GM21390 (cell line): ENCODE measurements around the gene FAM9A.

ENCODE experiments used
- ATAC-seq: cut with Tn5 transposase; IDR thresholded peaks from one replicate; pipeline ENCODE4 v1.9.1; 2021; ENCODE audit not compliant: unreplicated experiment

Gene FAM9A

GRCh38 chrX:8801041-8801599 lies at the start of gene FAM9A:
TSS of gene FAM9A (minus strand) at chrX:8801383. CDS start at chrX:8800171, 1,212 bp downstream.
- no peak for ATAC-seq

GRCh38 chrX:8850478-8850877 lies 49.3 kb upstream of the FAM9A start:
- no peak for ATAC-seq

GRCh38 chrX:8849945-8850344 lies 48.8 kb upstream of the FAM9A start:
- no peak for ATAC-seq

- ATAC-seq = no peak
Measured at GRCh38 chrX:8849458-8849857, 48.3 kb upstream of the FAM9A start.

- no peak for ATAC-seq
Measured at GRCh38 chrX:8848911-8849310, 47.7 kb upstream of the FAM9A start.

- no peak for ATAC-seq
Measured at GRCh38 chrX:8848441-8848840, 47.3 kb upstream of the FAM9A start.

GRCh38 chrX:8847360-8847759 lies 46.2 kb upstream of the FAM9A start:
- no peak for ATAC-seq

GRCh38 chrX:8846266-8846665 lies 45.1 kb upstream of the FAM9A start:
- no peak for ATAC-seq

- ATAC-seq = no peak
Measured at GRCh38 chrX:8845469-8845868, 44.3 kb upstream of the FAM9A start.

GRCh38 chrX:8845060-8845459 lies 43.9 kb upstream of the FAM9A start:
- no peak for ATAC-seq

GRCh38 chrX:8844157-8844556 lies 43.0 kb upstream of the FAM9A start:
- no peak for ATAC-seq

- ATAC-seq = no peak
Measured at GRCh38 chrX:8841911-8842310, 40.7 kb upstream of the FAM9A start.

- no peak for ATAC-seq
Measured at GRCh38 chrX:8834392-8834791, 33.2 kb upstream of the FAM9A start.

GRCh38 chrX:8832582-8833378 lies 31.6 kb upstream of the FAM9A start:
- ATAC-seq = no peak

- ATAC-seq = no peak
Measured at GRCh38 chrX:8823698-8824097, 22.5 kb upstream of the FAM9A start.

- no peak for ATAC-seq
Measured at GRCh38 chrX:8822002-8822401, 20.8 kb upstream of the FAM9A start.

GRCh38 chrX:8820910-8821527 lies 19.8 kb upstream of the FAM9A start:
- no peak for ATAC-seq

GRCh38 chrX:8815460-8816065 lies 14.4 kb upstream of the FAM9A start:
- ATAC-seq = peak; percentile 55

GRCh38 chrX:8813036-8813435 lies 11.9 kb upstream of the FAM9A start:
- ATAC-seq = no peak

- ATAC-seq = no peak
Measured at GRCh38 chrX:8811611-8812010, 10.4 kb upstream of the FAM9A start.

GRCh38 chrX:8808661-8809060 lies 7.5 kb upstream of the FAM9A start:
- no peak for ATAC-seq

GRCh38 chrX:8805974-8806373 lies 4.8 kb upstream of the FAM9A start:
- ATAC-seq = no peak
